CD4-positive, alpha-beta T cell (primary cell): ENCODE results near the gene LMBR1. TPM values are rescaled to one million over a fixed set of nuclear protein-coding genes. Genes with fewer than 3 reads are reported as not detected.
A peak's percentile ranks its signal among the peaks of the same experiment; 100 is the strongest.
"Not testable (repeated sequence)": the region's sequence is repeated elsewhere in the genome, so short reads cannot be mapped to it uniquely, and the experiment has no call there.

ENCODE experiments used
- ATAC-seq: fragments of 200-7000 bp; cut with Tn5 transposase; one replicate; pipeline ENCODE4 v1.10.0; 2022; ENCODE audit warnings: mild to moderate bottlenecking; ENCODE audit not compliant: poor library complexity
- CTCF ChIA-PET: fragments of 350-600 bp; sonication (Branson Sonifier 250); formaldehyde crosslinking; loops from one replicate; lab custom pipeline; 2021; ENCODE audit warnings: antibody characterized with exemption, inconsistent platforms; lab: Charles Lee
- POLR2A ChIA-PET: fragments of 350-600 bp; sonication (Branson Sonifier 250); formaldehyde crosslinking; loops from one replicate; lab custom pipeline; 2021; ENCODE audit warnings: antibody characterized with exemption, inconsistent platforms; lab: Charles Lee
- DNase-seq, 14 experiments: peaks; one replicate each; pipeline ENCODE4 v3.0.0-alpha.2; 2013 to 2020; ENCODE audit warnings: mixed read lengths in 2 of 14
- H3K27ac ChIP-seq, 2 donors: one replicate each; pipeline versions ENCODE4 v1.5.1 to v1.7.0; 2013; ENCODE audit warnings: low read length in 2 of 2, low read depth in 1 of 2, mild to moderate bottlenecking in 1 of 2
- H3K27me3 ChIP-seq, 2 experiments: 1 replicate in 1 of 2; 2 replicates in 1 of 2; pipeline versions ENCODE4 v1.6.1 to v1.7.0; 2013; ENCODE audit warnings: low read length in 2 of 2, control low read depth in 1 of 2, mild to moderate bottlenecking in 1 of 2, moderate library complexity in 1 of 2; ENCODE audit not compliant: insufficient read depth in 2 of 2, control insufficient read depth in 1 of 2
- H3K36me3 ChIP-seq: one replicate; pipeline ENCODE4 v1.6.1; 2013; ENCODE audit warnings: low read length, control low read depth; ENCODE audit not compliant: insufficient read depth
- H3K4me1 ChIP-seq: one replicate; pipeline ENCODE4 v1.6.1; 2013; ENCODE audit warnings: low read length, control low read depth; ENCODE audit not compliant: insufficient read depth
- H3K4me3 ChIP-seq: one replicate; pipeline ENCODE4 v1.5.1; 2013; ENCODE audit warnings: mild to moderate bottlenecking, low read length, moderate library complexity
- H3K9me3 ChIP-seq, 2 experiments: 1 replicate in 1 of 2; 2 replicates in 1 of 2; pipeline versions ENCODE4 v1.6.1 to v1.7.0; 2013; ENCODE audit warnings: low read length in 2 of 2, mild to moderate bottlenecking in 2 of 2, control low read depth in 1 of 2, moderate library complexity in 1 of 2; ENCODE audit not compliant: control insufficient read depth in 1 of 2, insufficient read depth in 1 of 2
- H3K27ac Mint-ChIP-seq: one replicate; pipeline ENCODE4 v1.8.0; 2020; ENCODE audit warnings: mixed read lengths
- H3K27me3 Mint-ChIP-seq: one replicate; pipeline ENCODE4 v1.8.0; 2021; ENCODE audit warnings: mixed read lengths
- H3K36me3 Mint-ChIP-seq: one replicate; pipeline ENCODE4 v1.8.0; 2021; ENCODE audit warnings: low read depth, mixed read lengths
- H3K4me1 Mint-ChIP-seq: one replicate; pipeline ENCODE4 v1.8.0; 2021; ENCODE audit warnings: low read depth, mixed read lengths
- H3K4me3 Mint-ChIP-seq: one replicate; pipeline ENCODE4 v1.8.0; 2020; ENCODE audit warnings: mild to moderate bottlenecking, mixed read lengths
- H3K9me3 Mint-ChIP-seq: one replicate; pipeline ENCODE4 v1.8.0; 2020; ENCODE audit warnings: mixed read lengths
- intact Hi-C, 2 experiments: fragments of 100-400 bp; cut with DNase I in 1 of 2; cut with micrococcal nuclease in 1 of 2; formaldehyde crosslinking; loops; one replicate each; pipeline versions ENCODE4 v1.15.1 to v1.9.0; 2023 to 2025; cut with DNase I, micrococcal nuclease
- total RNA-seq, 174 experiments: library from RNA in 2 of 174; stranded (reverse) in 2 of 174; gene quantifications; one replicate each; pipeline ENCODE4 v1.2.3 and lab custom pipeline; 2021 to 2026
- TF ChIP-seq, protein P1 (sequence below): fragments of 200-600 bp; IDR thresholded peaks from one replicate; pipeline ENCODE4 v1.8.0; 2022; ENCODE audit warnings: antibody characterized with exemption, mild to moderate bottlenecking

Gene LMBR1
- total RNA-seq, 2 experiments from 2014 or later: 61.6 to 61.9 TPM

DNA sequence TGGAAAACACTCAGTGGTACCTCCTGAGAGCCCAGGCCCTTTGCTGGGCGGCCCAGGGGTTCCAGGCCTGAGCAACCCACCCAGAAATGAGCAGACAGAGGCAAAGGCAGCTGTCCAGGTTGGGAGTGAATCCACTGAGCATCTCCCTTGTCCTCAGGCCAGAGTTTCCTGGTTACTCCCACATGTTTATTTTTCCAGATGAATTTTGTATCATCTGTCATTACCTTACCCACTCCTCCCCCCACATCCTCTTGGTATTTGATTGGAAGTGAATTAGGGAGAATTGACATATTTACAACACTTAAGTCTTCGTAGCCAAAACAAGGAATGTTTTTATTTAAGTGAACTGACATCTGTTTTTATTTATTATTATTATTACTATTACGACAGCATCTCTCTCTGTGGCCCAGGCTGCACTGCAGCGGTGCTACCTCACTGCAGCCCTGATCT lies 13.2 kb upstream of the LMBR1 start:
- POLR2A ChIA-PET: no interaction called here

DNA sequence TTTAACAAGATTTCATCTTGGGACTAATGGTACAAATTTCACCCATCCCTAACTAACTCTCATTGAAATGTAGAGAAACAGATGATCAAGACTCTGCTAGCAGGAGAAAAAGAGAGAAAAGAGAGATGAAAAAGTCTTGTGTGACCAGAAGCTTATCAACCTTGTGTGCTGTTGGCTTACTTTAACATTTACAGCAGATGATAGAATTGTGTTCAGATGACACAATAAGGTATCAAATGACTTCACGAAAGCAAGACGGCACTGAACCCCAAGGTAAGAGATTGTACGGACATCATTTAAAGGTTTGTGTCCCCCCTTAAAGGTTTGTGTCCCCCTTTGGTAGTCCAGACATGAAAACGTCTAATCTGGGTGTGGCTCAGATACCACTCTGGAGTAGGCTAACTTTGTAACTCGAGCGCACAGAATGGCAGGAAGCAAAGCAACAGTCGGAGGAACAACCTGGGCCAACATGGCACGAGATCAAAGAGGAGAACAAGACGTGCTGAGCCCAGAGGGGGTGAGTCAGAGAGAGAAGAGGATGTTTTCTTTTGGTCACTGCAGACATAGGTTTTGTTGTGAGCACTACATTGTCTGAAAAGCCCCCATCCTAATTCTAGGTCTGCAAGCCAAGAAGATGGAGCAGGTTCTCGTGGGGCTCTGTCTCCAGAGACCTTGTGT lies 10.4 kb upstream of the LMBR1 start:
- peak overlapping the region; percentile 18 for H3K4me3 Mint-ChIP-seq
- CTCF ChIA-PET: interaction anchor here (1.5 to 1.7 kb wide), 2 partner anchors 10 to 46 kb away, joined by 6 to 7 read pairs; partner anchors contain the start of genes LMBR1 and NOM1
- DNase-seq (peak in 12 of 14 experiments; percentile 23 to 62 (median 42)), ATAC-seq (peak; percentile 90)
- Histone ChIP-seq H3K27ac (no peak overlapping the region), H3K36me3 (no peaks in the 10 kb centered on the region), H3K4me1 (peaks cover 8% of the 10 kb centered on the region), H3K27me3 (peaks cover 0 to 3% of the 10 kb centered on the region in 2 experiments), H3K9me3 (no peaks in the 10 kb centered on the region), H3K4me3 (no peak overlapping the region)
- TF ChIP-seq, protein P1, sequence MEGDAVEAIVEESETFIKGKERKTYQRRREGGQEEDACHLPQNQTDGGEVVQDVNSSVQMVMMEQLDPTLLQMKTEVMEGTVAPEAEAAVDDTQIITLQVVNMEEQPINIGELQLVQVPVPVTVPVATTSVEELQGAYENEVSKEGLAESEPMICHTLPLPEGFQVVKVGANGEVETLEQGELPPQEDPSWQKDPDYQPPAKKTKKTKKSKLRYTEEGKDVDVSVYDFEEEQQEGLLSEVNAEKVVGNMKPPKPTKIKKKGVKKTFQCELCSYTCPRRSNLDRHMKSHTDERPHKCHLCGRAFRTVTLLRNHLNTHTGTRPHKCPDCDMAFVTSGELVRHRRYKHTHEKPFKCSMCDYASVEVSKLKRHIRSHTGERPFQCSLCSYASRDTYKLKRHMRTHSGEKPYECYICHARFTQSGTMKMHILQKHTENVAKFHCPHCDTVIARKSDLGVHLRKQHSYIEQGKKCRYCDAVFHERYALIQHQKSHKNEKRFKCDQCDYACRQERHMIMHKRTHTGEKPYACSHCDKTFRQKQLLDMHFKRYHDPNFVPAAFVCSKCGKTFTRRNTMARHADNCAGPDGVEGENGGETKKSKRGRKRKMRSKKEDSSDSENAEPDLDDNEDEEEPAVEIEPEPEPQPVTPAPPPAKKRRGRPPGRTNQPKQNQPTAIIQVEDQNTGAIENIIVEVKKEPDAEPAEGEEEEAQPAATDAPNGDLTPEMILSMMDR: no peak
- no peaks in the 10 kb centered on the region for H3K27me3 Mint-ChIP-seq
- peaks cover 9% of the 10 kb centered on the region for H3K4me1 Mint-ChIP-seq
- H3K27ac Mint-ChIP-seq: peak overlapping the region; percentile 68
- H3K9me3 Mint-ChIP-seq: no peaks in the 10 kb centered on the region
- no peaks in the 10 kb centered on the region for H3K36me3 Mint-ChIP-seq
- intact Hi-C loops: no loop called here
- POLR2A ChIA-PET: interaction anchor here (1.6 kb wide), 1 partner anchor 10 kb away, joined by 5 read pairs; the partner anchor contains the start of gene LMBR1

More for the DNA sequence above, 13.2 kb upstream of the LMBR1 start:
- H3K36me3 Mint-ChIP-seq: no peaks in the 10 kb centered on the region
- no peak overlapping the region for H3K4me3 Mint-ChIP-seq
- peaks cover 0 to 2% of the 10 kb centered on the region in 2 experiments for H3K27me3 ChIP-seq
- peaks cover 13% of the 10 kb centered on the region for H3K4me1 ChIP-seq
- no peak overlapping the region for H3K27ac ChIP-seq
- no peaks in the 10 kb centered on the region for H3K9me3 ChIP-seq
- no peaks in the 10 kb centered on the region for H3K9me3 Mint-ChIP-seq
- TF ChIP-seq, protein P1: no peak
- peaks cover 5% of the 10 kb centered on the region for H3K27me3 Mint-ChIP-seq
- DNase-seq: no peak
- H3K27ac Mint-ChIP-seq: no peak overlapping the region
- intact Hi-C loops: loop anchor here in 1 of 2 experiments (5.0 kb wide), 1 partner anchor 346 kb away; no protein-coding TSS in a partner anchor
- CTCF ChIA-PET: interaction anchor here (1.1 kb wide), 1 partner anchor 44 kb away, joined by 3 read pairs; the partner anchor contains the start of gene NOM1
- H3K4me3 ChIP-seq: no peak overlapping the region
- no peaks in the 10 kb centered on the region for H3K36me3 ChIP-seq
- peaks cover 14% of the 10 kb centered on the region for H3K4me1 Mint-ChIP-seq
- no peak for ATAC-seq

DNA sequence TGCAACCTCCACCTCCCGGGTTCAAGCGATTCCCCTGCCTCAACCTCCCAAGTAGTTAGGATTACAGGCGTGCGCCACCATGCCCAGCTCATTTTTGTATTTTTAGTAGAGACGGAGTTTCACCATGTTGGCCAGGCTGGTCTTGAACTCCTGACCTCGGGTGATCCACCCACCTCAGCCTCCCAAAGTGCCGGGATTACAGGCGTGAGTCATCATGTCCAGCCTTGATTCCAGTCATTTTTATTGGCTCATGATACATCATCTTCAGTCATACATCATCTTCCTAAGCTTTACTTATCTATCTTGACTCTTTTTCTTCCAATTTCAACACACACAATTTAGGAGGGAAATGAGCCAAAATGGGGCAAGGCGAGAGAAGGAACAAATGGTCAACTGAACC lies 7.1 kb upstream of the LMBR1 start:
- H3K27me3 ChIP-seq, H3K27me3 Mint-ChIP-seq, H3K36me3 ChIP-seq, POLR2A ChIA-PET, H3K9me3 Mint-ChIP-seq, ATAC-seq, H3K36me3 Mint-ChIP-seq, intact Hi-C loops, H3K4me3 Mint-ChIP-seq, DNase-seq, H3K9me3 ChIP-seq, H3K4me3 ChIP-seq, H3K27ac ChIP-seq, H3K27ac Mint-ChIP-seq: not testable (repeated sequence)
- H3K4me1 Mint-ChIP-seq: peaks cover 22% of the 10 kb centered on the region
- CTCF ChIA-PET: interaction anchor here (1.5 kb wide), 1 partner anchor 50 kb away, joined by 6 read pairs; the partner anchor contains the start of gene NOM1
- peaks cover 12% of the 10 kb centered on the region for H3K4me1 ChIP-seq
